ENCODE results near the gene RGS16.

GRCh38 chr1:182617734-182618351, 13.7 kb upstream of the RGS16 start:
- TF ChIP-seq CTCF (IDR thresholded peaks at IDR 0.05) (no peak), EZH2 (IDR thresholded peaks at IDR 0.05; ENCODE audit: borderline replicate concordance, insufficient read depth, low read depth, low read length, poor library complexity, severe bottlenecking) (no peak)
